Adipocyte (in vitro differentiated cells): ENCODE data around the gene CYTIP.
"Not testable (repeated sequence)": the region's sequence is repeated elsewhere in the genome, so short reads cannot be mapped to it uniquely, and the experiment has no call there.

ENCODE experiments used
- DNase-seq: peaks from one replicate; pipeline ENCODE4 v3.0.0-alpha.2; 2015; ENCODE audit warnings: low read depth
- H3K27me3 ChIP-seq: replicated peaks from 2 replicates; pipeline ENCODE4 v1.7.0; 2013; ENCODE audit warnings: mild to moderate bottlenecking, low read length, moderate library complexity; ENCODE audit not compliant: control insufficient read depth, insufficient read depth
- H3K36me3 ChIP-seq: 2 replicates; pipeline ENCODE4 v1.7.0; 2013; ENCODE audit warnings: low read length, mild to moderate bottlenecking, moderate library complexity; ENCODE audit not compliant: control insufficient read depth, insufficient read depth, severe bottlenecking
- H3K4me1 ChIP-seq: 2 replicates; pipeline ENCODE4 v1.7.0; 2013; ENCODE audit warnings: mild to moderate bottlenecking, low read length, moderate library complexity; ENCODE audit not compliant: control insufficient read depth, insufficient read depth
- H3K4me3 ChIP-seq: 2 replicates; pipeline ENCODE4 v1.7.0; 2013; ENCODE audit warnings: mild to moderate bottlenecking, low read length, moderate library complexity
- H3K9ac ChIP-seq: 2 replicates; pipeline ENCODE4 v1.7.0; 2013; ENCODE audit warnings: mild to moderate bottlenecking, low read length, moderate library complexity
- H3K9me3 ChIP-seq: 2 replicates; pipeline ENCODE4 v1.7.0; 2013; ENCODE audit warnings: mild to moderate bottlenecking, low read length, moderate library complexity; ENCODE audit not compliant: control insufficient read depth

CYTIP gene

DNA sequence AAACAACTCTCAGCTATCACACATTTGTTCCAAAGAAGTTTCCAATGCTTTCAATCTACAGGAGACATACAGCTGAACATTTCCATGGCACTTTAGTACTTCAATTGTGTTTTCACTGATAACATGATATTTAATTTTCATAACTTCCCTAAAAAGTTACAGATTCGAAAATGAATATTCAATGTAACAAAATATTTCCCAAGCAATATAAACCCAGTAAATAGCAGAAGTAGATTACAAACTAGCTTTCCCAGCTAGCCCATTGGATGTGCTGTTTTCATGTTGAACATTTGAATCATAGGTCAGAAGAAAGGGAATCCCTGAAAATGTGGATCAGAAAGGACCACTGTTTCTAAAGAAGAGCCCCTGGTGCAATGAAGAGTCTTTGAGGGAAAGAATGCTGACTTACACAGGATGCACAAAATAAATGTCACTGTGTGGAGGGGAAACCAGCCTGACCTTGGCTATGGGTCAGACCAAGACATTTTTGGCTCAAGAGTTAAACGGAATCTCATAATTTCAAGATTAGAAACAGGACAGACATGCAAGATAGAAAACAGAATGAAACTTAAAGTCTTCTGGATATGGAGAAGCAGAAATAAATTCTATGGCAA is 22.5 kb downstream of the CYTIP start:
- DNase-seq, result no peak
- Histone ChIP-seq H3K27me3 (no peaks in the 10 kb centered on the region), H3K9me3 (peaks cover 18% of the 10 kb centered on the region), H3K36me3 (no peaks in the 10 kb centered on the region), H3K4me3 (no peak overlapping the region), H3K9ac (no peak overlapping the region), H3K4me1 (peaks cover 13% of the 10 kb centered on the region)

DNA sequence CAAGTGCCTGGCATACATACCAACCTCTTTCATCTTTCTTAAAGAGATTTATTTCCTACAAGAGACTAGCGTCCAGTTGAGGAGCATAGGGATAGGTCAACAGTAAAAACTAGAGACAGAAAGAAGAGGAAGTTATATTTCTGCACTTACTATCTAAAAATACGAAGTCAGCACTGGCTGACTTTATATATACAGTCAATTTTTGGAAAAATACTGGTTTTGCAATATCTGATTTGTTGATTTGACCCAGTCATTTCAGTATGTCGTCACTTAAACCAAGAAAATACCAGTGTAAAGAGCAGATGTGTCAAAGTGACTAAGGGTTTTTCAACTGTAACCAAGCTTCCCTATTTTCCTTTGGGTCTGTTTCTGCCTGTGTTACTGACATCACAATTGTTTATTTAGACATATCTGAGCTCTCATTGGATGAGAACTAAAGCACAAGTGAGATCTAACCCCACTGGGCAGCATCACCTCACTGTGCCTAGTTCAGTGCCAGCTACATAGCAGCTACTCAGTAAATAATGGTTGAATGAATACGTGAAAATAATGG is 23.0 kb downstream of the CYTIP start:
- DNase-seq, result peak; percentile 79
- Histone ChIP-seq H3K27me3 (no peaks in the 10 kb centered on the region), H3K36me3 (no peaks in the 10 kb centered on the region), H3K4me3 (no peak overlapping the region), H3K9ac (no peak overlapping the region), H3K9me3 (peaks cover 13% of the 10 kb centered on the region), H3K4me1 (peaks cover 13% of the 10 kb centered on the region)

DNA sequence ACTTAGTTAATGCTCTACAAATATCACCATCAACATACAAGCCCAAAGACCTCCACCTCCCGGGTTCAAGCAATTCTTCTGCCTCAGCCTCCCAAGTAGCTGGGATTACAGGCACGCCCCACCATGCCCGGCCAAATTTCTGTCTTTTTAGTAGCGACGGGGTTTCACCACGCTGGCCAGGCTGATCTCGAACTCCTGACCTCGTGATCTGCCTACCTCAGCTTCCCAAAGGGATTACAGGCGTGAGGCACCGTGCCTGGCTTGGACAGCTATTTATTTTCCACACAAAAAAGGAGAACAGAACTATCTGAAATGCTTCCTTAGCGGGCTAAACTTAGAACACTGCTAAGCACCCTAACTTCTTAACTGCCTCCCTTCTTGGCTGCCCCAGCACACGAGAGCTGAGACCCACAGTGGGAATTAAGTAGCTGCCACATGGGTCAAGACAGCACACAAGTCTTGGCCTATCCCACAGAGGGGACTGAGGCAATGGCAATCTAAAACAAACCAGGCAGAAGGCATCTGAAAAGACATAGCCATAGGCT is 24.8 kb downstream of the CYTIP start:
- peaks cover 4% of the 10 kb centered on the region for H3K9me3 ChIP-seq
- H3K27me3 ChIP-seq, result no peaks in the 10 kb centered on the region
- H3K4me1 ChIP-seq, result peaks cover 13% of the 10 kb centered on the region
- no peak overlapping the region for H3K4me3 ChIP-seq
- H3K36me3 ChIP-seq, result no peaks in the 10 kb centered on the region
- no peak overlapping the region for H3K9ac ChIP-seq
- no peak for DNase-seq

DNA sequence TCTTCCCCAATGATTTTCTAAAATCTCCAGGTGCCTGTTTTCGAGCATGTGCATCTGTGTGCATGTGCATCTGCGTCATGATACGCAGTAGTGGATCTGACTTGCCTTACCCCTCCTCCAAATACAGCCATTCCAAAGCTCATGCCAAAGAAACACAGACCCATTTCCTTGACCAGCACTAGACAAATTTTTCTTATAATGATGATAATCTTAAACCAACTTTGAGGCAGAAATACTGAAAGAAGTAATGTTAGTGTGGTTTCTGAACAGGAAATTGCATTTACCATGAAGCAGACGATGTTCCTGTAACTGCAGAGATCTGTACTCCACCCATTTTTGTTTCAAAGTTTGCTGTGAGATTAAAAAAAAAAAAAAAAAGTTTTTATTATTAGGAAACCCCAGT is 25.6 kb downstream of the CYTIP start:
- H3K9ac ChIP-seq, result no peak overlapping the region
- peaks cover 13% of the 10 kb centered on the region for H3K4me1 ChIP-seq
- DNase-seq, result no peak
- H3K27me3 ChIP-seq, result no peaks in the 10 kb centered on the region
- H3K36me3 ChIP-seq, result no peaks in the 10 kb centered on the region
- no peak overlapping the region for H3K4me3 ChIP-seq
- H3K9me3 ChIP-seq, result peaks cover 4% of the 10 kb centered on the region

DNA sequence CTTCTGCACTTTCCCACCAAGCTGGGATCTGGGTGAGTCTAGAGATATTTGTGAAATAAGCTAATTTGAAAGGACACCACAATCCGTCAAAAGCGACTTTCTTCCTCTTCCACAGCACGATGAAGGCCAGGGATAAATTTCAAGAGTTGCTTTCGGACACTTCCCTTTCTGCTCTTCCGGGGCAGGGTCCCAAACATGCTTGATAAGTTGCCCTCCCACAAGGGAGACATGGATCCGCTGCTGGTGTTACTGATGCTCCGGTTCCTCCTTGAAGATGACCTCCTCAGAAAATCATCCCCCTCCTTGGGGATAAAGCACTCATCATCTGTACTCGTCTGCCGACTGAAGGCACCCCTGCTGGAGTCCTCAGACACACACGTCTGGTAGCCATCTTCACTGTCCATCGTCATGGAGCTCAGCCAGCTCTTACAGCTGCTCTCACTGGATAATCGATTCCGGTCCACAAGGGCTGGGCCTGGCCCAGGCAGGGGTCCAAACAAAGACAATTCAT is 28.2 kb downstream of the CYTIP start:
- no peak overlapping the region for H3K9ac ChIP-seq

DNA sequence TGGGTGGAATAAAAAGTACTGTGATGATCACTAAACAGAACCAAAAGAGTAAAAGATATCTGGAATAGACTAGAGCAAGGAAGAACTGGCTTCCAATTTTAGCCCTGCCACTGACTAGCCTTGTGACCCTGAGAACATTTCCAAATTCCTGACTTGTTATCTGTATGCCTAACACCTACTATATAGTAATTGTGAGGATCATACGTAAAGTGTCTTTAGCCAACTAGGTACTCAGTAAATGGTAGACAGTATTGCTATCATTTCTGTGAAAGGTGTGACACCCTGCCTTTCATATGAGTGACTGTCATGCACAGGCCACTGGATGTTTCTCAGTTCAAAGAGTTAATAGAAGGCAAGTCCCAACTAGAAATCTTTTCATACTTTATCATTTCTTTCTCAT is 29.8 kb downstream of the CYTIP start:
- no peak for DNase-seq
- Histone ChIP-seq H3K9ac (no peak overlapping the region), H3K4me1 (no peaks in the 10 kb centered on the region), H3K4me3 (no peak overlapping the region), H3K27me3 (no peaks in the 10 kb centered on the region), H3K9me3 (no peaks in the 10 kb centered on the region), H3K36me3 (no peaks in the 10 kb centered on the region)

More for the DNA sequence above, 28.2 kb downstream of the CYTIP start:
- Histone ChIP-seq H3K4me3 (no peak overlapping the region), H3K27me3 (no peaks in the 10 kb centered on the region), H3K9me3 (no peaks in the 10 kb centered on the region), H3K36me3 (no peaks in the 10 kb centered on the region), H3K4me1 (peaks cover 3% of the 10 kb centered on the region)
- no peak for DNase-seq

DNA sequence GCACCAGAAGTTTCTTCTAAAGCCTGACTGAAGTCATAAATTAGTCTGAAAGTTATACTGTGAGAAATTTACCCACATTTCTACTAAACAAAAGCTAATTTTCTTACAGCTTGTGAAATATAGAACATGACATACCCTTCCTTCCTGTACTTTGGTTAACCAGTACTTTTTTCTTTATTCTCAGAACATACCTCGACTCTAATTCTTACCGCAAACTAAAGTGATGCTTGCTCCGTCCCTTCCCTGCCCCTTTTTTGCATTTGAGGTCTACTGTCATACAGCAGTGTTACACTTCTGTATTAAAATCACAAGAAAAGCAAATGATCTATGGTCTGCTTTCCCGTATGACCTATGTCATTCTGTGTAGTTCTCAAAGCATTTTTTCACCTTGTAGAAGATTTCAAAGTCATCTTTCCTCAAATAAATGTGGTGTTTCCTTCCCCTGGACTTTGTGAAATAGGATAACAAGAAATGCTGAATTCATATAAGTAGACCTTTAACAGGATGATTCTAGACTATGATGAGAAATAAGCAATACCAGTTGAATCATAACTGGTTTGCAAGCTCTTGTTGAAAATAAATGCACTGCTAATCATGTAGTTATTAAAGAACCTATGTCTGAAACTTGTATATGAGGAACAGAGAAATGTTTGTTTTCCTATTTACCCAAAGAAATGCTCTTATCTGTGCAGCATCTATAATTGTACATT is 30.4 kb downstream of the CYTIP start:
- H3K9ac ChIP-seq, result no peak overlapping the region
- no peaks in the 10 kb centered on the region for H3K27me3 ChIP-seq
- no peaks in the 10 kb centered on the region for H3K4me1 ChIP-seq
- H3K9me3 ChIP-seq, result no peaks in the 10 kb centered on the region
- DNase-seq, result no peak
- H3K4me3 ChIP-seq, result no peak overlapping the region
- no peaks in the 10 kb centered on the region for H3K36me3 ChIP-seq

DNA sequence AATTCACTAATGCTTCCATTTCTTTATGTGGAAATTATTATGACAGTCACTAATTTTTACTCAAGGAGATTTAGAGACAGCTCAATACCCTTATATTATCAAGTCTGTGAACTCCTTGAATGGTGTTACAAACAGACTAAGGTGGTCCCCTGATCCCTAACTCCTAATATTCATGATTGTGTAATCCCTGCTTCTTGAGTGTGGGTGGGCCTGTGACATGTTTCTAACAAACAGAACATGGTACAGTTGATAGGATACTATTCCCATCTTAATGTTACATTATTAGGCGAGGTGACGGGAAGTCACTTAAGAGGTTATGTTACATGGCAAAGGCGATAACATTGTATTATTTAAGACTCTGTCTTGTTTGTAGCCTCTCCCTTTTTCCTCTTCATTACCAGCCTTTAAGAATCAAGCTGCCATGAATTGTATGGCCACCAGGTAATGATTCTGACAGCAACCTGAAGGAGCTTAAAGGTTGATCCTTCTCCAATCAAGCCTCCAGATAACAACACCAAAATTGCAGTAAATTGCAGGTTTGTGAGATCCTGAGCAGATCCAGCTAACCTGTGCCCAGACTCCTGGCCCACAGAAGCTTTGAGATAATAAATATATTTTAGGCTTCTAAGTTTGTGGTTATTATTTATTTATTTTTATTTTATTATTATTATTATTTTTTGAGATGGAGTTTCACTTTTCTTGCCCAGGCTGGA is 32.1 kb downstream of the CYTIP start:
- Histone ChIP-seq H3K36me3 (no peaks in the 10 kb centered on the region), H3K27me3 (no peaks in the 10 kb centered on the region), H3K4me3 (no peak overlapping the region), H3K4me1 (no peaks in the 10 kb centered on the region), H3K9ac (no peak overlapping the region), H3K9me3 (no peaks in the 10 kb centered on the region)
- DNase-seq, result no peak

DNA sequence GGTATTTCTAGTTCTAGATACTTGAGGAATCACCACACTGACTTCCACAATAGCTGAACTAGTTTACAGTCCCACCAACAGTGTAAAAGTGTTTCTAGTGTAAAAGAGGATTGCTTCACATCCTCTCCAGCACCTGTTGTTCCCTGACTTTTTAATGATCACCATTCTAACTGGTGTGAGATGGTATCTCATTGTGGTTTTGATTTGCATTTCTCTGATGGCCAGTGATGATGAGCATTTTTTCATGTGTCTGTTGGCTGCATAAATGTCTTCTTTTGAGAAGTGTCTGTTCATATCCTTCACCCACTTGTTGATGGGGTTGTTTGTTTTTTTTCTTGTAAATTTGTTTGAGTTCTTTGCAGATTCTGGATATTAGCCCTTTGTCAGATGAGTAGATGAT is 38.5 kb downstream of the CYTIP start:
- H3K27me3 ChIP-seq, H3K36me3 ChIP-seq, H3K9me3 ChIP-seq, H3K4me3 ChIP-seq, H3K4me1 ChIP-seq, H3K9ac ChIP-seq, DNase-seq: not testable (repeated sequence)

DNA sequence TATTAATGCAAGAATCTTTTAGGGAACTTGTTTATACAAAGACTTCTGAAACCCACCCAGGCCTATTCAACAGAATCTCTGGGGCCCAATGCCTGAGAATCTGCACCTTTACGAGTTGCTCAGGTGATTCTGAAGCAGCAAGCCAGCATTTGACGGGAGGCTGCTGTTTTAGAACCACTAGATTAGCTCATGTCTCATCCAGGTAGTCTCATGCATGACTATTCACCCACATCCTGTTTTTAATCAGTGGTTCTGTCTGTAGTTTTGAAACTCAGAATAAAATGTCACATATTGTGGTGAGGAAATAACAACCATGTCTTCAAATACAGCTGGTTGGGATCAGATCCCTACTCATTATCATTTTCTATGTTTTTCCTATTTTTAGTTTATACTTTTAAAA is 39.5 kb downstream of the CYTIP start:
- Histone ChIP-seq H3K36me3 (no peaks in the 10 kb centered on the region), H3K27me3 (no peaks in the 10 kb centered on the region), H3K4me3 (no peak overlapping the region), H3K9ac (no peak overlapping the region), H3K9me3 (no peaks in the 10 kb centered on the region), H3K4me1 (no peaks in the 10 kb centered on the region)
- DNase-seq, result peak; percentile 1
